GM12878 (cell line): ENCODE data around the gene RERE. TPM values are rescaled to one million over a fixed set of nuclear protein-coding genes. Genes with fewer than 3 reads are reported as not detected.

Source experiments
- ATAC-seq: fragments of 200-7000 bp; cut with Tn5 transposase; 3 replicates; pipeline ENCODE4 v1.9.1; 2020; ENCODE audit warnings: mild to moderate bottlenecking, moderate library complexity
- BruUV-seq: library from RNA; stranded (reverse); fragments of 400-500 nt; replicated peaks from 2 replicates; lab custom pipeline; 2021; lab: Mats Ljungman, UMichigan
- CTCF ChIA-PET: fragments of 300-600 bp; sonication (Branson Sonifier 250); formaldehyde crosslinking; extraction: SDS; loops from one replicate; lab custom pipeline; 2021; ENCODE audit warnings: inconsistent platforms; lab: Yijun Ruan, JAX
- POLR2A ChIA-PET: fragments of 350-600 bp; formaldehyde crosslinking; extraction: SDS; loops from one replicate; lab custom pipeline; 2021; ENCODE audit warnings: inconsistent platforms; lab: Charles Lee
- RAD21 ChIA-PET: fragments of 300-600 bp; sonication (Branson Sonifier 250); formaldehyde crosslinking; loops from one replicate; lab custom pipeline; 2023; ENCODE audit warnings: antibody characterized with exemption; ENCODE audit not compliant: unreplicated experiment; lab: Charles Lee
- SMC1A ChIA-PET: fragments of 300-600 bp; sonication (Branson Sonifier 250); formaldehyde crosslinking; loops from one replicate; lab custom pipeline; 2023; ENCODE audit not compliant: unreplicated experiment, uncharacterized antibody; lab: Charles Lee
- DNase-seq: peaks from one replicate; pipeline ENCODE4 v3.0.0-alpha.2; 2011; ENCODE audit warnings: low read depth, low spot score
- FAIRE-seq: peaks from 3 replicates; lab custom pipeline; 2011; peaks lifted over from hg19 to GRCh38; lab: Jason Lieb, UNC
- H2AFZ ChIP-seq: 2 replicates; pipeline ENCODE4 v1.6.0; 2011; ENCODE audit warnings: low read depth, low read length, control low read depth; ENCODE audit not compliant: control insufficient read depth
- H3K27ac ChIP-seq: 2 replicates; pipeline ENCODE4 v1.5.1; 2011; ENCODE audit warnings: control low read depth; ENCODE audit not compliant: control insufficient read depth, insufficient read depth
- H3K27me3 ChIP-seq, 2 experiments: replicated peaks in 1 of 2; 2 replicates each; pipeline versions ENCODE4 v1.6.0 to v1.6.1; 2011; ENCODE audit warnings: low read length in 1 of 2; ENCODE audit not compliant: control insufficient read depth in 2 of 2, insufficient read depth in 2 of 2
- H3K36me3 ChIP-seq, 2 experiments: 2 replicates each; pipeline ENCODE4 v1.5.1; 2011; ENCODE audit warnings: low read length in 1 of 2; ENCODE audit not compliant: control insufficient read depth in 2 of 2, insufficient read depth in 2 of 2
- H3K4me1 ChIP-seq: 2 replicates; pipeline ENCODE4 v1.6.1; 2011; ENCODE audit warnings: mild to moderate bottlenecking, low read length, moderate library complexity, mixed read lengths; ENCODE audit not compliant: control insufficient read depth, insufficient read depth
- H3K4me2 ChIP-seq: 2 replicates; pipeline ENCODE4 v1.6.0; 2011; ENCODE audit warnings: control low read depth; ENCODE audit not compliant: control insufficient read depth, insufficient read depth
- H3K4me3 ChIP-seq: fragments of 200-600 bp; sonication (generic); 2 replicates; pipeline ENCODE4 v1.5.1; 2016
- H3K79me2 ChIP-seq: 2 replicates; pipeline ENCODE4 v1.6.0; 2011; ENCODE audit warnings: low read length; ENCODE audit not compliant: control insufficient read depth, insufficient read depth
- H3K9ac ChIP-seq: 2 replicates; pipeline ENCODE4 v1.8.0; 2011; ENCODE audit warnings: low read length, control low read depth, mixed read lengths; ENCODE audit not compliant: control insufficient read depth, insufficient read depth
- H3K9me3 ChIP-seq: replicated peaks from 3 replicates; pipeline ENCODE4 v1.5.1; 2011; ENCODE audit warnings: mild to moderate bottlenecking, low read length; ENCODE audit not compliant: control insufficient read depth, insufficient read depth
- H4K20me1 ChIP-seq: 2 replicates; pipeline ENCODE4 v1.6.0; 2011; ENCODE audit not compliant: control insufficient read depth, insufficient read depth
- ATF3 ChIP-seq: IDR thresholded peaks from 2 replicates; pipeline ENCODE4 v1.6.1; 2011; ENCODE audit warnings: low read depth, mild to moderate bottlenecking, low read length, moderate library complexity, borderline replicate concordance; ENCODE audit errors: extremely low read depth
- ATF7 ChIP-seq: fragments of 450-650 bp; IDR thresholded peaks from 2 replicates; pipeline ENCODE4 v1.6.1; 2016; ENCODE audit warnings: low read depth, mild to moderate bottlenecking
- CREB1 ChIP-seq: IDR thresholded peaks from 2 replicates; pipeline ENCODE4 v1.6.1; 2012; ENCODE audit warnings: low read depth, mild to moderate bottlenecking, inconsistent platforms
- EP300 ChIP-seq, 2 experiments: fragments of 150-350 bp in 1 of 2; IDR thresholded peaks; 2 replicates each; pipeline ENCODE4 v1.6.1; 2011 to 2012; ENCODE audit warnings: low read depth in 2 of 2, low read length in 2 of 2, borderline replicate concordance in 1 of 2, improper control_type of control experiment in 1 of 2, inconsistent platforms in 1 of 2; ENCODE audit not compliant: control insufficient read depth in 1 of 2
- FOXK2 ChIP-seq: fragments of 450-650 bp; IDR thresholded peaks from 2 replicates; pipeline ENCODE4 v1.6.1; 2017; ENCODE audit warnings: mild to moderate bottlenecking, moderate library complexity
- HDAC2 ChIP-seq: fragments of 200-600 bp; sonication (generic); IDR thresholded peaks from 2 replicates; pipeline ENCODE4 v1.6.1; 2017
- MAX ChIP-seq: IDR thresholded peaks from 2 replicates; pipeline ENCODE4 v1.6.1; 2012; ENCODE audit warnings: low read depth, low read length, improper control_type of control experiment
- NBN ChIP-seq: fragments of 450-650 bp; IDR thresholded peaks from 2 replicates; pipeline ENCODE4 v1.6.1; 2016
- NR2C2 ChIP-seq: IDR thresholded peaks from 2 replicates; pipeline ENCODE4 v1.6.1; 2011; ENCODE audit warnings: borderline replicate concordance, low read depth; ENCODE audit not compliant: control insufficient read depth, insufficient read length
- PAX8 ChIP-seq: fragments of 450-650 bp; IDR thresholded peaks from 2 replicates; pipeline ENCODE4 v1.6.1; 2017; ENCODE audit warnings: mild to moderate bottlenecking, moderate library complexity
- PBX3 ChIP-seq: IDR thresholded peaks from 2 replicates; pipeline ENCODE4 v1.6.1; 2011; ENCODE audit warnings: mild to moderate bottlenecking, low read depth, low read length, moderate library complexity; ENCODE audit not compliant: insufficient replicate concordance
- RCOR1 ChIP-seq: conservative IDR thresholded peaks from 2 replicates; pipeline ENCODE4 v1.6.1; 2012; ENCODE audit warnings: low read depth, low read length, improper control_type of control experiment
- SMARCA5 ChIP-seq: fragments of 450-650 bp; IDR thresholded peaks from 2 replicates; pipeline ENCODE4 v1.6.1; 2017; ENCODE audit warnings: mild to moderate bottlenecking
- SUZ12 ChIP-seq: fragments of 200-600 bp; sonication (generic); IDR thresholded peaks from one replicate; pipeline ENCODE4 v1.6.1; 2018; ENCODE audit warnings: antibody characterized with exemption, mild to moderate bottlenecking; ENCODE audit not compliant: unreplicated experiment
- TCF7 ChIP-seq: IDR thresholded peaks from 2 replicates; pipeline ENCODE4 v1.6.1; 2014; ENCODE audit warnings: antibody characterized with exemption, borderline replicate concordance
- WRNIP1 ChIP-seq: IDR thresholded peaks from 2 replicates; pipeline ENCODE4 v1.6.1; 2011; ENCODE audit warnings: low read depth, low read length, improper control_type of control experiment, borderline replicate concordance
- WGBS: methylation state at CpG from one replicate; pipeline ENCODE4 v1.1.6; 2016; ENCODE audit warnings: low lambda C conversion rate; ENCODE audit not compliant: insufficient replicate concordance, insufficient coverage; ENCODE audit errors: missing lambda C conversion rate; 5-methylcytosine and 5-hydroxymethylcytosine counted together
- in situ Hi-C: fragments of 300-500 bp; cut with MboI; formaldehyde crosslinking; loops from 9 replicates; pipeline ENCODE4 v1.14.3; 2018; ENCODE audit warnings: mixed read lengths
- intact Hi-C: fragments of 100-400 bp; cut with micrococcal nuclease; formaldehyde crosslinking; loops from one replicate; pipeline ENCODE4 v1.14.2; 2022; ENCODE audit not compliant: unreplicated experiment
- polyA plus RNA-seq, 11 experiments: library from polyadenylated mRNA; depleted of rRNA in 4 of 11; unstranded in 6 of 11; stranded (reverse) in 5 of 11; fragments of >200 nt; fragmentation: Nextera tagmentation in 4 of 11; fragmentation: Illumina TruSeq in 1 of 11; extraction: Ambion mirVana in 4 of 11; extraction: Trizol in 1 of 11; gene quantifications; 1 replicate in 1 of 11; 2 replicates in 10 of 11; pipeline versions ENCODE4 v1.2.1 to v1.2.3, GENCODE V29; 2011 to 2016; ENCODE audit warnings: inconsistent platforms in 2 of 11, missing spikeins in 2 of 11, low read depth in 1 of 11
- total RNA-seq, 4 experiments: library from RNA; depleted of rRNA in 3 of 4; stranded (reverse); fragments of >200 nt in 3 of 4; fragmentation: Illumina TruSeq in 1 of 4; extraction: Trizol in 1 of 4; gene quantifications; 2 replicates each; pipeline versions ENCODE4 v1.2.1 to v1.2.3, GENCODE V29; 2013 to 2021

The RERE gene
- total and polyA plus RNA-seq, 10 of the 15 experiments (the other 5 are each of a cell fraction or from before 2014, with no cell fraction given), result 5.2 to 60.5 (median 20.2) TPM

- TF ChIP-seq EP300 (IDR thresholded peaks at IDR 0.05; ENCODE audit: borderline replicate concordance in 1 of 2, control insufficient read depth in 1 of 2, low read depth in 2 of 2, low read length in 2 of 2) (no peak), FOXK2 (no peak), NBN (no peak), MAX (no peak)
These were observed 478.8 kb downstream of the RERE start (continued) for GRCh38 chr1:8338526-8339202.

- Histone ChIP-seq H2AFZ (no peak overlapping the region), H3K9ac (no peak overlapping the region), H3K4me2 (no peak overlapping the region), H3K27me3 (no peaks in the 10 kb centered on the region), H4K20me1 (no peaks in the 10 kb centered on the region), H3K4me3 (no peak overlapping the region), H3K27ac (no peak overlapping the region), H3K36me3 (no peaks in the 10 kb centered on the region), H3K79me2 (no peaks in the 10 kb centered on the region), H3K4me1 (no peaks in the 10 kb centered on the region), H3K9me3 (no peaks in the 10 kb centered on the region; the same call in 2 of the 3 replicates)
- ChIA-PET POLR2A (no interaction called here), RAD21 (no interaction called here), CTCF (no interaction called here), SMC1A (no interaction called here)
- DNase-seq (no peak), ATAC-seq (no peak), FAIRE-seq (no peak)
- in situ Hi-C loops (no loop called here), intact Hi-C loops (no loop called here)
- no TSS peak for BruUV-seq
- WGBS, result 70% methylated on average over 23 of the region's 25 CpGs
- no peak for TF ChIP-seq PBX3
- no peak for TF ChIP-seq ATF3
- no peak for TF ChIP-seq WRNIP1
- no peak for TF ChIP-seq SUZ12
- no peak for TF ChIP-seq RCOR1
- no peak for TF ChIP-seq ATF7
- TF ChIP-seq HDAC2, result no peak
- no peak for TF ChIP-seq TCF7
- no peak for TF ChIP-seq NR2C2
- no peak for TF ChIP-seq CREB1
- no peak for TF ChIP-seq PAX8
- TF ChIP-seq SMARCA5, result no peak
These were observed 479.5 kb downstream of the RERE start for GRCh38 chr1:8337776-8338525.
